K562 (cell line): Measurements from ENCODE around the gene KPNA1. TPM values are rescaled to one million over a fixed set of nuclear protein-coding genes. Genes with fewer than 3 reads are reported as not detected.

ENCODE experiments used
- ATAC-seq: fragments of 200-7000 bp; cut with Tn5 transposase; 3 replicates; pipeline ENCODE4 v1.9.1; 2020; ENCODE audit warnings: moderate library complexity
- BruUV-seq: library from RNA; stranded (reverse); fragments of 400-500 nt; replicated peaks from 2 replicates; lab custom pipeline; 2021; lab: Mats Ljungman, UMichigan
- CTCF ChIA-PET: fragments of 300-600 bp; formaldehyde crosslinking; extraction: SDS; loops from one replicate; lab custom pipeline; 2021; ENCODE audit warnings: low intra/inter-chr PET ratio; lab: Yijun Ruan, JAX
- POLR2A ChIA-PET: fragments of 300-600, 350-650 bp; sonication (Branson Sonifier 250); formaldehyde crosslinking; extraction: SDS; loops from one replicate; lab custom pipeline; 2021; ENCODE audit warnings: antibody characterized with exemption, inconsistent platforms; lab: Yijun Ruan, JAX
- DNase-seq, 4 experiments: peaks; one replicate each; pipeline versions ENCODE4 v3.0.0 to v3.0.0-alpha.2; 2011 to 2018; ENCODE audit warnings: low spot score in 3 of 4, mixed read lengths in 3 of 4; ENCODE audit errors: extremely low read depth in 1 of 4
- FAIRE-seq: peaks from 2 replicates; lab custom pipeline; 2011; peaks lifted over from hg19 to GRCh38; lab: Jason Lieb, UNC
- H2AFZ ChIP-seq: 2 replicates; pipeline ENCODE4 v1.6.0; 2011; ENCODE audit warnings: low read depth, low read length, control low read depth, inconsistent platforms
- H3K27ac ChIP-seq: fragments of 200-600 bp; 3 replicates; pipeline ENCODE4 v1.8.0; 2011; ENCODE audit warnings: low read depth, mild to moderate bottlenecking, control low read depth, inconsistent platforms, low read length, moderate library complexity, mixed read lengths; ENCODE audit errors: extremely low read depth
- H3K27me3 ChIP-seq, 2 experiments: fragments of 300-600 bp in 1 of 2; 2 replicates in 1 of 2; 3 replicates in 1 of 2; pipeline versions ENCODE4 v1.6.0 to v1.8.0; 2011; ENCODE audit warnings: inconsistent platforms in 2 of 2, low read length in 2 of 2, mild to moderate bottlenecking in 1 of 2, mixed read lengths in 1 of 2, moderate library complexity in 1 of 2; ENCODE audit not compliant: control insufficient read depth in 2 of 2, insufficient read depth in 2 of 2
- H3K36me3 ChIP-seq: fragments of 300-600 bp; 3 replicates; pipeline ENCODE4 v1.8.0; 2011; ENCODE audit warnings: mild to moderate bottlenecking, low read length, inconsistent platforms; ENCODE audit not compliant: control insufficient read depth, insufficient read depth
- H3K4me1 ChIP-seq, 2 experiments: fragments of 200-600 bp in 1 of 2; replicated peaks in 1 of 2; 2 replicates in 1 of 2; 3 replicates in 1 of 2; pipeline versions ENCODE4 v1.5.1 to v1.8.0; 2011; ENCODE audit warnings: inconsistent platforms in 2 of 2, low read length in 2 of 2, mild to moderate bottlenecking in 1 of 2, mixed read lengths in 1 of 2, moderate library complexity in 1 of 2; ENCODE audit not compliant: control insufficient read depth in 2 of 2, insufficient read depth in 2 of 2
- H3K4me2 ChIP-seq: 2 replicates; pipeline ENCODE4 v1.6.1; 2011; ENCODE audit warnings: low read length, control low read depth, inconsistent platforms, mixed read lengths; ENCODE audit not compliant: insufficient read depth
- H3K4me3 ChIP-seq: fragments of 200-600 bp; sonication (generic), shearing (Covaris generic); 2 replicates; pipeline ENCODE4 v1.5.1; 2016; ENCODE audit warnings: control low read depth, inconsistent platforms
- H3K79me2 ChIP-seq: fragments of 200-600 bp; 3 replicates; pipeline ENCODE4 v1.8.0; 2011; ENCODE audit warnings: low read length, inconsistent platforms; ENCODE audit not compliant: control insufficient read depth, insufficient read depth
- H3K9ac ChIP-seq, 2 experiments: 2 replicates each; pipeline versions ENCODE4 v1.6.0 to v1.6.1; 2011; ENCODE audit warnings: low read depth in 2 of 2, low read length in 2 of 2, control low read depth in 1 of 2, inconsistent platforms in 1 of 2, mild to moderate bottlenecking in 1 of 2, mixed read lengths in 1 of 2; ENCODE audit not compliant: insufficient read depth in 1 of 2
- H3K9me1 ChIP-seq: one replicate; pipeline ENCODE4 v1.6.0; 2011; ENCODE audit warnings: inconsistent platforms, mild to moderate bottlenecking, low read length, moderate library complexity; ENCODE audit not compliant: control insufficient read depth, insufficient read depth
- H3K9me3 ChIP-seq: replicated peaks from 2 replicates; pipeline ENCODE4 v1.5.1; 2011; ENCODE audit warnings: low read depth, low read length, inconsistent platforms; ENCODE audit not compliant: control insufficient read depth, insufficient read depth
- H4K20me1 ChIP-seq: replicated peaks from 2 replicates; pipeline ENCODE4 v1.6.1; 2011; ENCODE audit warnings: low read length, inconsistent platforms, mixed read lengths; ENCODE audit not compliant: control insufficient read depth, insufficient read depth
- ATF4 ChIP-seq: fragments of 450-650 bp; formaldehyde crosslinking; IDR thresholded peaks from 2 replicates; pipeline ENCODE4 v1.4.0; 2022; ENCODE audit warnings: mild to moderate bottlenecking, moderate library complexity
- FIP1L1 ChIP-seq: fragments of 200-400 bp; formaldehyde crosslinking; IDR thresholded peaks from 2 replicates; pipeline ENCODE4 v1.6.1; 2018; ENCODE audit warnings: mild to moderate bottlenecking, low read depth, low read length; ENCODE audit not compliant: poor library complexity, severe bottlenecking
- FOXO4 ChIP-seq: fragments of 450-650 bp; formaldehyde crosslinking; IDR thresholded peaks from 2 replicates; pipeline ENCODE4 v1.4.0; 2020; ENCODE audit warnings: mild to moderate bottlenecking, moderate library complexity
- IRF2 ChIP-seq: sonication (generic); formaldehyde crosslinking; IDR thresholded peaks from 2 replicates; pipeline ENCODE4 v1.8.1; 2022; ENCODE audit warnings: mild to moderate bottlenecking, missing genetic modification reagents
- NFATC3 ChIP-seq: fragments of 450-650 bp; IDR thresholded peaks from 2 replicates; pipeline ENCODE4 v1.6.1; 2017; ENCODE audit warnings: mild to moderate bottlenecking
- PRMT5 ChIP-seq: sonication (generic); formaldehyde crosslinking; IDR thresholded peaks from 2 replicates; pipeline ENCODE4 v1.5.0; 2020; ENCODE audit warnings: missing genetic modification reagents
- SMARCE1 ChIP-seq: fragments of 450-650 bp; IDR thresholded peaks from 2 replicates; pipeline ENCODE4 v1.7.1; 2016; ENCODE audit warnings: mild to moderate bottlenecking
- ZBTB8A ChIP-seq: fragments of 450-650 bp; IDR thresholded peaks from 2 replicates; pipeline ENCODE4 v1.6.1; 2018; ENCODE audit warnings: mild to moderate bottlenecking, moderate library complexity; ENCODE audit not compliant: partially characterized antibody
- ZBTB9 ChIP-seq: fragments of 450-650 bp; formaldehyde crosslinking; IDR thresholded peaks from 2 replicates; pipeline ENCODE4 v1.4.0; 2020; ENCODE audit warnings: mild to moderate bottlenecking, moderate library complexity
- WGBS: fragments of 100-300 bp; shearing (Covaris generic); methylation state at CpG from one replicate; pipeline ENCODE4 v1.1.6; 2016; ENCODE audit warnings: low coverage, mixed read lengths; ENCODE audit not compliant: insufficient coverage; ENCODE audit errors: missing lambda C conversion rate; 5-methylcytosine and 5-hydroxymethylcytosine counted together
- in situ Hi-C: fragments of 300-500 bp; cut with MboI; formaldehyde crosslinking; loops from 4 replicates; pipeline ENCODE4 v1.15.0; 2018; ENCODE audit warnings: inconsistent platforms, mixed read lengths
- intact Hi-C: fragments of 100-400 bp; cut with micrococcal nuclease; formaldehyde crosslinking; loops from 2 replicates; pipeline ENCODE4 v1.14.2; 2022
- polyA plus RNA-seq, 8 experiments: library from polyadenylated mRNA; depleted of rRNA in 4 of 8; stranded (reverse) in 5 of 8; unstranded in 3 of 8; fragments of >200 nt; fragmentation: Nextera tagmentation in 2 of 8; fragmentation: Illumina TruSeq in 1 of 8; extraction: Ambion mirVana in 2 of 8; extraction: Trizol in 1 of 8; gene quantifications; 2 replicates each; pipeline versions ENCODE4 v1.2.1 to v1.2.3, GENCODE V29; 2011 to 2014; ENCODE audit warnings: inconsistent platforms in 1 of 8, missing spikeins in 1 of 8
- total RNA-seq, 7 experiments: library from RNA; depleted of rRNA in 6 of 7; stranded (reverse); fragments of >200 nt in 6 of 7; fragmentation: Illumina TruSeq in 2 of 7; extraction: Trizol in 2 of 7; gene quantifications; 2 replicates each; pipeline versions ENCODE4 v1.2.1 to v1.2.3, GENCODE V29; 2011 to 2021; ENCODE audit warnings: low replicate concordance in 1 of 7

KPNA1 gene
- total and polyA plus RNA-seq, 9 of the 15 experiments (the other 6 are each of a cell fraction or from before 2014, with no cell fraction given) = 9.3 to 53.8 (median 33.5) TPM

GRCh38 chr3:122496508-122496907 lies 18.2 kb downstream of the KPNA1 start:
- no peak overlapping the region for H3K4me3 ChIP-seq
- no peak overlapping the region for H3K9ac ChIP-seq
- no peaks in the 10 kb centered on the region for H3K9me3 ChIP-seq
- no peak overlapping the region for H3K4me2 ChIP-seq
- TF ChIP-seq FIP1L1 (no peak), FOXO4 (CRISPR knock-in tag) (no peak), ZBTB8A (no peak), NFATC3 (no peak), IRF2 (CRISPR knock-in tag) (no peak), ATF4 (CRISPR knock-in tag) (no peak), SMARCE1 (no peak), ZBTB9 (CRISPR knock-in tag) (no peak), PRMT5 (CRISPR knock-in tag) (no peak)
- no peaks in the 10 kb centered on the region for H3K27me3 ChIP-seq
- H3K79me2 ChIP-seq = peaks cover 49% of the 10 kb centered on the region
- peaks cover 5% of the 10 kb centered on the region; the same call in 1 of the 2 replicates for H4K20me1 ChIP-seq
- H3K36me3 ChIP-seq = peaks cover 44% of the 10 kb centered on the region; the same call in 1 of the 3 replicates
- H3K4me1 ChIP-seq = peaks cover 0 to 5% of the 10 kb centered on the region in 2 experiments; a peak in 3 of 5 replicates
- H2AFZ ChIP-seq = no peak overlapping the region
- no peak overlapping the region for H3K27ac ChIP-seq
- ChIA-PET POLR2A (interaction anchor here (0.5 to 1.1 kb wide), 4 partner anchors 12 to 102 kb away, joined by 3 to 12 read pairs (median 4); no protein-coding TSS in a partner anchor), CTCF (no interaction called here)
- in situ Hi-C loops (no loop called here), intact Hi-C loops (no loop called here)
- ATAC-seq (no peak), DNase-seq (no peak), FAIRE-seq (no peak)
- WGBS = 40% methylated on average over 1 of the region's 2 CpGs
- no peaks in the 10 kb centered on the region for H3K9me1 ChIP-seq
- BruUV-seq = no TSS peak
